ENCODE measurements around the gene DAPK2.

DNA sequence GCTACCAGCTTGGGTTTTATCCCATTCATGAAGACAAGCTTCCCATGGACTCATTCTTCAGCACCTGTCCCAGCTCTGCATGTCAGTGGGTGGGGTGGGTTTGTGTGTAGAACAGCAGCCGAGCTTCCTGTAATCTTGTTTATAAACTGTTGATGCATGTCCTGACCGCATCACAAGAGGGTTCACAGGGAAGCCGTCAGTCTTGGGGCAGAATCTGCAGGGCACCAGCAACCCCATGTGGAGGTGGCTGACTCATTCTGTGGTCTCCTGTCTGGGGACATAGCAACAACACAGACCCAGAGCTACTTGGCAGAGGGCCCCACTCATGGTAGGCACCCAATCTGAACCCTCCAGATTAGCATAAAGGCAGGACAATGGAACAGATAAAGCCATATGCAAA lies 35.6 kb downstream of the DAPK2 start:
- TF ChIP-seq, protein P1, sequence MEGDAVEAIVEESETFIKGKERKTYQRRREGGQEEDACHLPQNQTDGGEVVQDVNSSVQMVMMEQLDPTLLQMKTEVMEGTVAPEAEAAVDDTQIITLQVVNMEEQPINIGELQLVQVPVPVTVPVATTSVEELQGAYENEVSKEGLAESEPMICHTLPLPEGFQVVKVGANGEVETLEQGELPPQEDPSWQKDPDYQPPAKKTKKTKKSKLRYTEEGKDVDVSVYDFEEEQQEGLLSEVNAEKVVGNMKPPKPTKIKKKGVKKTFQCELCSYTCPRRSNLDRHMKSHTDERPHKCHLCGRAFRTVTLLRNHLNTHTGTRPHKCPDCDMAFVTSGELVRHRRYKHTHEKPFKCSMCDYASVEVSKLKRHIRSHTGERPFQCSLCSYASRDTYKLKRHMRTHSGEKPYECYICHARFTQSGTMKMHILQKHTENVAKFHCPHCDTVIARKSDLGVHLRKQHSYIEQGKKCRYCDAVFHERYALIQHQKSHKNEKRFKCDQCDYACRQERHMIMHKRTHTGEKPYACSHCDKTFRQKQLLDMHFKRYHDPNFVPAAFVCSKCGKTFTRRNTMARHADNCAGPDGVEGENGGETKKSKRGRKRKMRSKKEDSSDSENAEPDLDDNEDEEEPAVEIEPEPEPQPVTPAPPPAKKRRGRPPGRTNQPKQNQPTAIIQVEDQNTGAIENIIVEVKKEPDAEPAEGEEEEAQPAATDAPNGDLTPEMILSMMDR (conservative IDR thresholded peaks at IDR 0.05 in 1 of 2, IDR thresholded peaks at IDR 0.05 in 1 of 2; ENCODE audit: extremely low read depth in 1 of 2, insufficient read depth in 1 of 2, low read depth in 1 of 2, low read length in 2 of 2) = no peak
- TF ChIP-seq EZH2 (IDR thresholded peaks at IDR 0.05; ENCODE audit: borderline replicate concordance, low read length) = no peak
